ENCODE measurements around the gene MYO16.

The MYO16 gene

GRCh38 chr13:109139346-109139745, 509.9 kb downstream of the MYO16 start:
- DNase-seq: no peak

- no peak for DNase-seq
Measured at GRCh38 chr13:109140054-109140453, 510.6 kb downstream of the MYO16 start.

- no peak for DNase-seq
Measured at GRCh38 chr13:109140479-109141349, 511.3 kb downstream of the MYO16 start.

GRCh38 chr13:109141706-109142105, 512.3 kb downstream of the MYO16 start:
- DNase-seq: no peak

GRCh38 chr13:109144693-109145437, 515.5 kb downstream of the MYO16 start:
- DNase-seq: no peak

GRCh38 chr13:109145631-109146030, 516.2 kb downstream of the MYO16 start:
- DNase-seq: no peak

GRCh38 chr13:109146393-109146792, 517.0 kb downstream of the MYO16 start:
- DNase-seq: no peak

- no peak for DNase-seq
Measured at GRCh38 chr13:109146912-109147647, 517.7 kb downstream of the MYO16 start.

GRCh38 chr13:109148243-109148642, 518.8 kb downstream of the MYO16 start:
- no peak for DNase-seq

GRCh38 chr13:109150696-109151095, 521.3 kb downstream of the MYO16 start:
- no peak for DNase-seq

GRCh38 chr13:109151255-109151654, 521.8 kb downstream of the MYO16 start:
- no peak for DNase-seq

GRCh38 chr13:109151696-109152095, 522.3 kb downstream of the MYO16 start:
- DNase-seq: no peak

GRCh38 chr13:109152311-109152820, 523.0 kb downstream of the MYO16 start:
- DNase-seq: no peak

GRCh38 chr13:109152941-109153340, 523.5 kb downstream of the MYO16 start:
- no peak for DNase-seq

- no peak for DNase-seq
Measured at GRCh38 chr13:109154146-109154545, 524.7 kb downstream of the MYO16 start.

GRCh38 chr13:109154546-109154945, 525.1 kb downstream of the MYO16 start:
- DNase-seq: no peak

- no peak for DNase-seq
Measured at GRCh38 chr13:109154966-109155761, 525.8 kb downstream of the MYO16 start.

GRCh38 chr13:109156181-109156935, 526.9 kb downstream of the MYO16 start:
- no peak for DNase-seq

GRCh38 chr13:109157275-109157674, 527.9 kb downstream of the MYO16 start:
- DNase-seq: no peak

- no peak for DNase-seq
Measured at GRCh38 chr13:109158383-109158782, 529.0 kb downstream of the MYO16 start.

GRCh38 chr13:109159650-109160309, 530.4 kb downstream of the MYO16 start:
- no peak for DNase-seq
